ENCODE measurements around the gene POC1A. TPM values are rescaled to one million over a fixed set of nuclear protein-coding genes. Genes with fewer than 3 reads are reported as not detected.

POC1A gene
- total and polyA plus RNA-seq, 2 experiments from 2014 or later = 19.1 to 26.7 TPM

- H3K9me2 ChIP-seq (ENCODE audit: insufficient read depth) = no peaks in the 10 kb centered on the region
- H3K27me3 ChIP-seq (ENCODE audit: insufficient read depth) = no peaks in the 10 kb centered on the region
- no peak for ATAC-seq
- H3K36me3 ChIP-seq (ENCODE audit: insufficient read depth) = no peaks in the 10 kb centered on the region
- no peak overlapping the region for H3K4me3 Mint-ChIP-seq
- H3K4me1 ChIP-seq (ENCODE audit: insufficient read depth) = no peaks in the 10 kb centered on the region
- H3K27me3 Mint-ChIP-seq (ENCODE audit: insufficient read depth, low read depth, poor library complexity) = peaks cover 12% of the 10 kb centered on the region
- no peaks in the 10 kb centered on the region for H3K79me2 ChIP-seq (replicated peaks; ENCODE audit: insufficient read depth)
- H3F3A ChIP-seq (replicated peaks; ENCODE audit: low read depth) = no peaks in the 10 kb centered on the region
- no peak overlapping the region for H3K4me3 ChIP-seq
- no peaks in the 10 kb centered on the region for H3K4me1 Mint-ChIP-seq
- H3K27ac ChIP-seq (ENCODE audit: low read depth) = no peak overlapping the region
- no peak overlapping the region for H2AFZ ChIP-seq
- DNase-seq (ENCODE audit: low spot score) = no peak
- TF ChIP-seq ZNF331 (CRISPR knock-in tag; IDR thresholded peaks at IDR 0.05; ENCODE audit: low read depth) (no peak), CREB1 (CRISPR knock-in tag; IDR thresholded peaks at IDR 0.05; ENCODE audit: low read depth) (no peak), POLR2AphosphoS5 (IDR thresholded peaks at IDR 0.05; ENCODE audit: low read depth) (no peak), EZH2phosphoT487 (IDR thresholded peaks at IDR 0.05; ENCODE audit: unreplicated experiment) (no peak), JUNB (IDR thresholded peaks at IDR 0.05; ENCODE audit: unreplicated experiment) (no peak), ETS1 (IDR thresholded peaks at IDR 0.05) (no peak), ZNF114 (CRISPR knock-in tag; IDR thresholded peaks at IDR 0.05) (no peak), STAT1 (IDR thresholded peaks at IDR 0.05; ENCODE audit: unreplicated experiment) (no peak), EZH2 (IDR thresholded peaks at IDR 0.05; ENCODE audit: low read depth, unreplicated experiment) (no peak), NANOG (IDR thresholded peaks at IDR 0.05; ENCODE audit: borderline replicate concordance) (no peak), REST (IDR thresholded peaks at IDR 0.05; ENCODE audit: unreplicated experiment) (no peak)
- no peak overlapping the region for H3K27ac Mint-ChIP-seq
- no peaks in the 10 kb centered on the region for H3K36me3 Mint-ChIP-seq (ENCODE audit: low read depth)
- H3K9me3 Mint-ChIP-seq = no peaks in the 10 kb centered on the region
- no peak overlapping the region for H3K4me2 ChIP-seq
- H4K20me1 ChIP-seq (replicated peaks; ENCODE audit: insufficient read depth) = no peaks in the 10 kb centered on the region
These were observed 89.7 kb downstream of the POC1A start for GRCh38 chr3:52064561-52064960.

GRCh38 chr3:52063026-52063723, 91.0 kb downstream of the POC1A start:
- Histone ChIP-seq H3K36me3 (ENCODE audit: insufficient read depth) (no peaks in the 10 kb centered on the region), H3K9me2 (ENCODE audit: insufficient read depth) (no peaks in the 10 kb centered on the region), H3K4me2 (no peak overlapping the region), H3F3A (replicated peaks; ENCODE audit: low read depth) (no peaks in the 10 kb centered on the region), H2AFZ (no peak overlapping the region), H3K27ac (ENCODE audit: low read depth) (no peak overlapping the region), H3K79me2 (replicated peaks; ENCODE audit: insufficient read depth) (no peaks in the 10 kb centered on the region), H3K27me3 (ENCODE audit: insufficient read depth) (0 out of 2 replicates have a peak, but pooled peaks cover 8% of the 10 kb centered on the region), H3K4me1 (ENCODE audit: insufficient read depth) (no peaks in the 10 kb centered on the region), H3K4me3 (no peak overlapping the region), H4K20me1 (replicated peaks; ENCODE audit: insufficient read depth) (no peaks in the 10 kb centered on the region)
- no peak for ATAC-seq
- H3K36me3 Mint-ChIP-seq (ENCODE audit: low read depth) = no peaks in the 10 kb centered on the region
- peaks cover 13% of the 10 kb centered on the region for H3K27me3 Mint-ChIP-seq (ENCODE audit: insufficient read depth, low read depth, poor library complexity)
- H3K4me1 Mint-ChIP-seq = no peaks in the 10 kb centered on the region
- H3K9me3 Mint-ChIP-seq = no peaks in the 10 kb centered on the region
- no peak overlapping the region for H3K4me3 Mint-ChIP-seq
- H3K27ac Mint-ChIP-seq = no peak overlapping the region
- DNase-seq (ENCODE audit: low spot score) = no peak
- TF ChIP-seq ZNF114 (CRISPR knock-in tag; IDR thresholded peaks at IDR 0.05) (no peak), POLR2AphosphoS5 (IDR thresholded peaks at IDR 0.05; ENCODE audit: low read depth) (no peak), ZNF331 (CRISPR knock-in tag; IDR thresholded peaks at IDR 0.05; ENCODE audit: low read depth) (no peak)

Measured in GM23338 (cell line).